GM12872 (cell line): Measurements from ENCODE around the gene KLF7.

Source experiments
- CTCF ChIP-seq: IDR thresholded peaks from 3 replicates; pipeline ENCODE4 v1.5.1; 2011; ENCODE audit warnings: low read depth, mild to moderate bottlenecking, low read length, moderate library complexity; ENCODE audit not compliant: insufficient read depth

Gene KLF7

GRCh38 chr2:207051385-207051965 is 114.3 kb downstream of the KLF7 start:
- TF ChIP-seq CTCF, result no peak

- no peak for TF ChIP-seq CTCF
Observed at GRCh38 chr2:207049122-207049521, 116.6 kb downstream of the KLF7 start.

GRCh38 chr2:207048416-207048815 is 117.3 kb downstream of the KLF7 start:
- TF ChIP-seq CTCF, result no peak

- peak; percentile 18; the same call in 1 of the 3 replicates for TF ChIP-seq CTCF
Observed at GRCh38 chr2:207046724-207047123, 119.0 kb downstream of the KLF7 start.

- no peak for TF ChIP-seq CTCF
Observed at GRCh38 chr2:207045531-207045930, 120.2 kb downstream of the KLF7 start.

GRCh38 chr2:207044379-207045362 is 121.1 kb downstream of the KLF7 start:
- no peak for TF ChIP-seq CTCF

- no peak for TF ChIP-seq CTCF
Observed at GRCh38 chr2:207042841-207043240, 122.9 kb downstream of the KLF7 start.
